ENCODE measurements around the gene POLN.

Gene POLN

GRCh38 chr4:2059726-2060602, 182.0 kb downstream of the POLN start:
- no peak for DNase-seq (ENCODE audit: low read depth, low spot score)

DNA sequence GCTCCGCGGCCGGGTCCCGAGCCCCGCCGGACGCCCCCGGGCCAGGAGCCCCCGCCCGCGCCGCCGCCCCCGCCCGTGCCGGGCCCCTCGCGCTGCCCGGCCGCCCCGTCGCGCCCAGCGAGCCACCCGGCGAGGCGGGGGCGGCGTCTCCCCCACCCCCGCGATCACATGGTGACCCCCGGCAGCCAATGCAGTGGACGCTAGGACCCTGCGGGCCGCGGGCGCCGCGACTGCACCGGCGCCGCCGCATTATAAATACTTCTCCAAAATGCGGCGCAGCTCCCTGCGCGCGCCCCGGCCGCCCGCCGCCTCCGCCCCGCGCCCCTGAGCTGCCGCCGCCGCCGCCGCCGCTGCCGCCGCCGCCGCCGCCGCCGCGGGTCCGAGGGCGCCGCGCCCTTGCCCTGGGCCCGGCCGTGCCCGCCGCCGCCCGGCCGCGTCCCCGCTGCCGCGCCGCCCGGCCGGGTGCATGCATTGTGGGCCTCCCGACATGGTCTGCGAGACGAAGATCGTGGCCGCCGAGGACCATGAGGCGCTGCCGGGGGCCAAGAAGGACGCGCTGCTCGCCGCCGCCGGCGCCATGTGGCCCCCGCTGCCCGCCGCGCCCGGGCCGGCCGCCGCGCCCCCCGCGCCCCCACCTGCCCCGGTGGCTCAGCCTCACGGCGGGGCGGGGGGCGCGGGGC, 182.7 kb downstream of the POLN start, which contains the start of gene NAT8L:
Gene NAT8L (plus strand): TSS at position 282 of the 680 bp plus-strand sequence. CDS start 185 bp downstream, at position 467.
- no peak for DNase-seq (ENCODE audit: low read depth, low spot score)

- no peak for DNase-seq (ENCODE audit: low read depth, low spot score)
Measured at GRCh38 chr4:2058264-2059045, 183.5 kb downstream of the POLN start.

GRCh38 chr4:2057382-2058065, 184.4 kb downstream of the POLN start:
- DNase-seq (ENCODE audit: low read depth, low spot score): no peak

DNA sequence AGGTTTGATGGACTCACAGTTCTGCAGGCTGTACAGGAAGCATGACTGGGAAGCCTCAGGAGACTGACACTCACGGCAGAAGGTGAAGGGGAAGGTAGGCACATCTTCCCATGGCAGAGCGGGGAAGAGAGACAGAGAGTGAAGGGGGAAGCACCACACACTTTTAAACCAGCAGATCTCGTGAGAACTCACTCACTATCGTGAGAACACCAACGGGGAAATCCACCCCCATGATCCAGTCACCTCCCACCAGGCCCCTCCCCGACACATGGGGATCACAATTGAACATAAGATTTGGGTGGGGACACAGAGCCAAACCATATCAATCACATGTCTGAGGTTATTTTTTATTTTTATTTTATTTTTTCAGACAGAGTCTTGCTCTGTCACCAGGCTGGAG, 187.7 kb downstream of the POLN start:
- no peak for DNase-seq (ENCODE audit: low read depth, low spot score)

DNA sequence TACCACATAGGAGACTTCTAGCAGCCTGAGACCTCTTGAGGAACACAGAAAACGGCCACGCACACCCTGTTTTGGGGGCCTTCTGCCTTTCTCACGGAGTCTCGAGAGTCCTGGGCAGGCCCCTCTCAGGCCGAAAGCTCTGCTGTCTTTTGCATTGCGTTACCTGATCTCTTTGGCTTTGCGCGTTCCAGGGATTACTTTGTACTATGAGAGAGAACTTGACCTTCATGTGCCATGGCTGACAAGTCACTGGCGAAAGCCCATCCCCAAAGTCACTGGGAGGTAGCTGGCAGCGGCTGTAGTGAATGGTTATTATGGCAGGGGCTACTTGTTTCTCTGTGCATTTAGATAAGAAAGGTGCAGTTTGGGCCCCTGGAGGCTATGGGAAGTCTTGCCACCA, 190.8 kb downstream of the POLN start:
- DNase-seq (ENCODE audit: low read depth, low spot score): no peak

DNA sequence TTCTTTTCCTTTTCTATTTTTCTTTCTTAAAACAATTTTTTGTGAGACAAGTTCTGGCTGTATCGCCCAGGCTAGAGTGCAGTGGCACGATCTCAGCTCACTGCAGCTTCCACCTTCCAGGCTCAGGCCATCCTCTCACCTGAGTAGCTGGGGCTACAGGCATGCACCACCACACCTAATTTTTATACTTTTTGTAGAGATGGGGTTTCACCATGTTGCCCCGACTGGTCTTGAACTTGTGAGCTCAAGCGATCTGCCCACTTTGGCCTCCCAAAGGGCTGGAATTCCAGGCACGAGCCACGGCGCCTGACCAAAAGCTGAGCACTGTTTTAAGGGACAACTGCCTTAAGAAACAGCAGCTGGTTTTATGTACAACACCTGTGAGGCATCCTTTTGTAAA, 192.1 kb downstream of the POLN start:
- no peak for DNase-seq (ENCODE audit: low read depth, low spot score)

DNA sequence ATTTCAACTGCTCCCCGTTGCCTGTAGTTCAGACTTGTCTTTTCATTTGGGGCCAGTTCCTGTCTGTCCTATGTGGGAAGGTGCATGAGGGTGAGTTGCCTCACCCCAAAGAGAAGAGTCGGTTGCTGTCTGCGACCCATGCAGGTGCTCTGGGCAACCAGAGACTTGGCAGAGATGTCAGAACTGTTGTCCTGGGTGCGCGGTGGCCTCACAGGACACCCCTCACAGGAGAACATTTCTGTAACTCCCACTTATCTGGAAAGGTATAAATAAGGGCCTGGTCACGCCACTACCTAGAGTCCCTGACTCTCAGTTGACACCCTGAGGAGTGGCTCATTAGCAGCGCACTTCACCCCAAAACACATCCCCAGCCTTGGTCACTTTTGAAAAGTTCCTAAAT, 192.5 kb downstream of the POLN start:
- DNase-seq (ENCODE audit: low read depth, low spot score): no peak

GRCh38 chr4:2048831-2049230, 193.1 kb downstream of the POLN start:
- no peak for DNase-seq (ENCODE audit: low read depth, low spot score)

DNA sequence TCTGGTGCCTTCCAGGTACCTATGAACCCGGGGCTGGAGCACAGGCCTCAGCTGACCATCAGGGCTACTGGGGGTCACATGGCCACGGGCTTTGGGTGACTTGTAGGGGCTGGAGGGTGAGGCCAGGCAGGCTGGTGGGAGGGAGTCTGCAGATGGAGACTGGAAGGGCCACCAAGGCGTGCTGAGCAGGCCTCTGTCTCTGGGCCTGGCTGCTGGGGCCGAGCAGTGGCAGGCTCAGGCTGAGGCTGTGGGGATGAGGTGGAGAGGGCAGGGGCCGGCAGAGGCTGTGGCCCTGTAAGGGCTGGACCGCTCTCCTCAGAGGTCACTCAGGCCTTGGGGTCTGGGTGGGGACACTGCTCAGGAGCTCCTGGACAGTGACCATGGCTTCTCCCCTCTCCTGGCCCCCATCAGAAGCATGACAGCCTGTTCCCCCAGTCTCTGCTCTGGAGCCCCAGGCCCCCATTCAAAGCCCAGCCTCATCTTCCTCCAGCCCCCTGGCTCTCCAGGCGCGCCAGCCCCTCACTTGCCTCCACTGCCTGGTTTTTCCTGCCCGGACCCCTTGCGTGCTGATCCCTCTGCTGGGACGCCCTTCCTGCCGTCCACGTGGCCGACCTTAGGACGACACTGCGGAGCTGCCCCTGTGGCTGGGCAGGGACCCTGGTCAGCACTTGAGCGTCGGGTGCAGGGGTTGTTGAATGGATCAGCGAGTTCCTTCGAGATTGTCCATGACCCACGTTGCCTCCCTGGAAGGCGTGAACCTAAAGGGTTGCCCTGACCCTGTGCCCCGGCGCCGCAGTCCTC, 193.9 kb downstream of the POLN start:
- no peak for DNase-seq (ENCODE audit: low read depth, low spot score)

GRCh38 chr4:2047031-2047660, 194.8 kb downstream of the POLN start:
- no peak for DNase-seq (ENCODE audit: low read depth, low spot score)

DNA sequence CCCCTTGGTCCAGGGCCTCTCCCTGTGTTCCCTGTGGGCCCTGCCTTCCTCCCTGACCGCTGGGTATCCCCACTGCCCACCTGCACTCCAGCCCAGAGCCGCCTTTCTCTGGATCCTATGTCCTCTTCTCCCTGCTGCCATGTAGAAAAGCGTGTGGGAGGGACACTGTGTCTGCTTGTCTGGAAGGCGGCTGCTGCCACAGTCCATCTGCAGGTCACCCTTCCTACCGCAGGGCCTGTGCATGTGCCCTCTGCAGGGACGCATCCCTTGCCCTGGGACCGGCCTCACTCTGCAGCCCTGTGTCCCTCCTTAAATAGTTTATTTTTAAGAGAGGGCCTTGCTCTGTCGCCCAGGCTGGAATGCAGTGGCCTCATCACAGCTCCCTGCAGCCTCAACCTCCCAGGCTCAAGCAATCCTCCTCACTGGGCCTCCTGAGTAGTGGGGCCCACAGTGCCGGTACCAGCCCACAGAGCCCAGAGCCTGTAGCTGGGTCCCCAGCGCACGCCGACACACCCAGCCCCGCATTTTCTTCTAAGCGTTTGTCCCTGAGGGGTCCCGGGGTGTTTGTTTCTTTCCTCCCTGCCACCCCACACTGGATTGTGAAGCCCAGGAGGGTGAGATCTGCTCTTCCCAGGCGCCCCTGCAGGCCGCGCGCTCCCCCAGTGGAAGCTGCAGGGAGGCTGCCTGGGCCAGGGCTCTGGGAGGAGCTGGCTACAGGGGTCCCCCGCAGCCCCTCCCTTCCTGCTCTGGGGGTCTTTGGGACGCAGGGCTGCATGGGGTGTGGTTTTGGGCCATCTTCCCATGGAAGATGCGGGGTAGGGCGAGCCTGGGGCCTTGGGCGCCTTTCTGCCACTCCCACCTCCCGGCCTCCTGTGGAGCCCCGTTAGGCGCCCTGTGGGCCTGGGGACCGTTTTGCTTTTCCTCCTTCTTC, 195.6 kb downstream of the POLN start:
- no peak for DNase-seq (ENCODE audit: low read depth, low spot score)

DNA sequence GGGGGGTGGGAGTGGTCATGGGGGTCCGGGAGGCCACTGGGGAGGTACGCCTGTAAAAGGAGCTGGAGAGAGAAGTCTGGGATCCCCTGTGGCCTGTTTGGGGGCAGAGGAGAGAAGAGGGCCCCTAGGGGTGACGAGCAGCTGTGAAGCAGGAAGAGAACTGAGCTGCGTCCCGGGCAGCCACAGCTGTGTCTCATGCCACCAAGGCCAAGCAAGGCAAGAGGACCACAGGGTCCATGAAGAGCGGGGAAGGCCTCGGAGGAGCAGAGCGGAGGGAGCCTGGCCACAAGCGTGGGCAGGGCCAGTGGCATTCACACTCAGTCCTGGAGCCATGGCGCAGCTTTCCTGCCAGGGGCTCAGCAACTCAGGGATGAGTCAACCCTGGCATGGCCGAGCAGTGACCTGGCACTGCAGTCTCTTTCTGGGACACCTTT, 196.4 kb downstream of the POLN start:
- DNase-seq (ENCODE audit: low read depth, low spot score): no peak

DNA sequence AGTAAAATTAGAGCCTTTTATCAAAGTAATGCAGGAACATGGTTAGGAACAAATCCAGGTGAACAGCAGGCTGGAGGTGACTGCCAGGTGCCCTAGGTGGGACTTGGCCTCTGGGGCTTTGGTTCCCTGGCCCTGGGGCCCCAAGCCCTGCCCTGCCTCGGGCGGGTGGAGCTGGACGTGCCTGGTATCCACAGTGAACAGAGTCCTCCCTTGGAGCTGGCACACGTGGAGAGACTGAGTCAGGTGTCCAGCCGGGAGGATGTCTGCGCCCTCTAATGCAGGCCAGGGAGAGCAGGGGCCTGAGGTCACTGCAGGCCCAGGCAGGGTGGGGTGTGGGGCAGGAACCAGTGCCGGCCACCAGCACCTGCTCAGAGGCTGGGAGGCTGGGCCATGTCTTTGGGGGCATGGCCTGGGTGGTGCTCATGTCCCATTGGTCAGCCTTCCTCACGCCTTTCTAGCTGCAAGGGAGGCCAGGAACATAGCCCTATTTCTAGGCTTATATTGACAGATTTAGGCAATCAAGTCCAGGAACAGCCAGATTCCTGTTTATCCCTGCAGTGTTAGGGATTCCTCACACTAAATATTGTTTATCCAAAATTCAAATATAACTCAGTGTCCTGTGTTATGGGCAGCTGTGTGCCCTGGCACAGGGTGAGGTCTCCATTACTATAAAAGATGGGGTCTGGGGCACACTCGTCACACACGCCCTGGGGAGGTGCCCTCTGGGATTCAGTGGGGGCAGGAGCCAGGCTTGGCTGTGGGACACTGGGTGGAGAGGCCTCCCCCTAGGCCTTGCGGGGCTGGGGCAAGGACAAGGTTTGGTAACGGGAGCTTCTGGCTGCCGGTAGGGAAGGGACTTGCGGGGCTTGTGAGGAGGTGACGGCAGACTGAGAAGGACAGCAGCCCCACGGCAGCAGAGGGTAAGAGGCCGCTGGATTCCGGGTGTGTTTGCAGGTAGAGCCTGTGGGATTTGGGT, 197.1 kb downstream of the POLN start:
- DNase-seq (ENCODE audit: low read depth, low spot score): no peak

DNA sequence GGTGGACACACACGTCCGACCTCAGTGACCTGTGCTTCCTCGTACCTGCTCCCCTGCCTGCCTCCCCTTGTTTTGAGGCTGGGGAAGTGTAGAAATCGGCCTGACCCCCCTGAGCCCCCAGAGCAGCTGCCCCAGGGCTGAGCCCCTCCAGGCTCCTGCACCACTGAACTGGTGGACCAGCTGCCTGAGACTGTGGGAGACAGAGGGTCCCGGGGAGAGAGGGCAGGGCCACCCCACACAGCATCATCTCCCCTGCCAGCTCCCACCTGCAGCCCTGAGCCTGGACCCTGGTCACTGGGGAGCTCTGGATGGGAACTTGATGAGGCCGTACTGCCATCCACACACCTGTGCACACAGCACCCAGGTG, 197.8 kb downstream of the POLN start:
- DNase-seq (ENCODE audit: low read depth, low spot score): no peak

- DNase-seq (ENCODE audit: low read depth, low spot score): no peak
Measured at GRCh38 chr4:2043396-2044118, 198.4 kb downstream of the POLN start.

- DNase-seq (ENCODE audit: low read depth, low spot score): no peak
Measured at GRCh38 chr4:2042947-2043395, 198.9 kb downstream of the POLN start.

Data from smooth muscle cell of the brain vasculature (primary cell).